GM13977 (cell line): ENCODE results near the gene HDAC11.

ENCODE experiments used
- DNase-seq: peaks from one replicate; pipeline ENCODE4 v3.0.0; 2012; ENCODE audit warnings: low spot score
- in situ Hi-C: fragments of 300-500 bp; cut with MboI; formaldehyde crosslinking; loops from one replicate; pipeline ENCODE4 v1.12.0; 2022; ENCODE audit warnings: low sequenced_read_pairs, low pct_unique_long_range_greater_than_20kb, mixed read lengths, inconsistent platforms; ENCODE audit not compliant: unreplicated experiment
- TF ChIP-seq, protein P1 (sequence below): IDR thresholded peaks from 2 replicates; pipeline ENCODE4 v1.5.1; 2012; ENCODE audit warnings: mild to moderate bottlenecking, control low read depth; ENCODE audit not compliant: insufficient read depth; ENCODE audit errors: extremely low read depth, missing control alignments

Gene HDAC11

DNA sequence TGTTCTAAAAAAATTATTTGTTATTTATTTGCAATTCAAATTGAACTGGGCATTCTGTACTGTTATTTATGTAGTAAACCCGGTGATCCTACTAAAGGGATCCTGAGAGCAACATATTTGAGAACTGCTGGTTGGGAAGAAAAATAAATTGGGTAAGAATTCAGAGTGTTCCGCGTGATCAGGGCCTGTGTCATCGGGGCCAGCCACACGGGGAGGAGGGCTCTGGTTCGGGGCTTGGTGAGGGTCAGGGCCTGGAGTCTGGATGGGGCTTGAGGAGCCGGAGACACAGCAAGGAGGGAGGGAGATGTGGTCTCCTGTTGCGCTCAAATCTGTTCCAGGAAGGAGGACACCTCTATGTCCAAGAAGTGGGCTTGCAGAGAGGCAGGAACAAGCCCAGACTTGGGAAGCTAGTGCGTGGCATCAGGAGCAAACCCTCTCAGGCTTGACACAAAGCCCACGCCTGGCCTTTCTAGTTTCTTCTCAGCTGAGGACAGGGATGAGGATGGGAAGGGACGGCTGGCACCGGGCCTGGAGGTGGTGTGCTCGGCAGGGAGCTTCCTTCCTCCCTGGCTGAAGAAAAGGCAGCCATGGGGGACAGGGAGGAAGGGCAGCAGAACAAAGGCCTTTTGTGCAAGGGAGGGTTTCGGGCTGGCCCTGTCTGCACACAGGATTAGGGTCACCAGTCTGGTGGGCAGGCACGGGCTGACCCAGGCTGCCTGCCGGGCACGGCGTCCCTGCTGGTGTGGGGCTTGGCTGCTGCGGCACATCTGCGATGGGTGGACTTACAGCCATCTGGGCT, 45.9 kb downstream of the HDAC11 start:
- TF ChIP-seq, protein P1, sequence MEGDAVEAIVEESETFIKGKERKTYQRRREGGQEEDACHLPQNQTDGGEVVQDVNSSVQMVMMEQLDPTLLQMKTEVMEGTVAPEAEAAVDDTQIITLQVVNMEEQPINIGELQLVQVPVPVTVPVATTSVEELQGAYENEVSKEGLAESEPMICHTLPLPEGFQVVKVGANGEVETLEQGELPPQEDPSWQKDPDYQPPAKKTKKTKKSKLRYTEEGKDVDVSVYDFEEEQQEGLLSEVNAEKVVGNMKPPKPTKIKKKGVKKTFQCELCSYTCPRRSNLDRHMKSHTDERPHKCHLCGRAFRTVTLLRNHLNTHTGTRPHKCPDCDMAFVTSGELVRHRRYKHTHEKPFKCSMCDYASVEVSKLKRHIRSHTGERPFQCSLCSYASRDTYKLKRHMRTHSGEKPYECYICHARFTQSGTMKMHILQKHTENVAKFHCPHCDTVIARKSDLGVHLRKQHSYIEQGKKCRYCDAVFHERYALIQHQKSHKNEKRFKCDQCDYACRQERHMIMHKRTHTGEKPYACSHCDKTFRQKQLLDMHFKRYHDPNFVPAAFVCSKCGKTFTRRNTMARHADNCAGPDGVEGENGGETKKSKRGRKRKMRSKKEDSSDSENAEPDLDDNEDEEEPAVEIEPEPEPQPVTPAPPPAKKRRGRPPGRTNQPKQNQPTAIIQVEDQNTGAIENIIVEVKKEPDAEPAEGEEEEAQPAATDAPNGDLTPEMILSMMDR: no peak
- no peak for DNase-seq
- in situ Hi-C loops: no loop called here

DNA sequence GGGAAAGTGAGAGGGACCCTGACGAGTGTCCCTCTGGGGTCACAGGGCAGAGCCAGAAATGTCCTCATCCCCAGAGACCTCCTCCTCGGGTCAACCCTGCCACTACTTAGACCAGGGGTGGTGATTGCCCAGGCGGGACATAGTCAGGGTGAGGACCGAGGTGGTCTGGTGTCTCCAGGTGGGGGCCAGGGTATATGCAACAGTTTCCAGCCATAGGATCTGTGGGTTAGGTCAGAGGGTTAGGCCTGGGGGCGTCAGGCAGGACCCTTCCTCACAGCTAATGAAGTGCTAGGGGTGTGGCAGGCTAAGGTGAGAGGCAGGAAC, 46.5 kb downstream of the HDAC11 start:
- no peak for DNase-seq
- in situ Hi-C loops: no loop called here
- TF ChIP-seq, protein P1: no peak

DNA sequence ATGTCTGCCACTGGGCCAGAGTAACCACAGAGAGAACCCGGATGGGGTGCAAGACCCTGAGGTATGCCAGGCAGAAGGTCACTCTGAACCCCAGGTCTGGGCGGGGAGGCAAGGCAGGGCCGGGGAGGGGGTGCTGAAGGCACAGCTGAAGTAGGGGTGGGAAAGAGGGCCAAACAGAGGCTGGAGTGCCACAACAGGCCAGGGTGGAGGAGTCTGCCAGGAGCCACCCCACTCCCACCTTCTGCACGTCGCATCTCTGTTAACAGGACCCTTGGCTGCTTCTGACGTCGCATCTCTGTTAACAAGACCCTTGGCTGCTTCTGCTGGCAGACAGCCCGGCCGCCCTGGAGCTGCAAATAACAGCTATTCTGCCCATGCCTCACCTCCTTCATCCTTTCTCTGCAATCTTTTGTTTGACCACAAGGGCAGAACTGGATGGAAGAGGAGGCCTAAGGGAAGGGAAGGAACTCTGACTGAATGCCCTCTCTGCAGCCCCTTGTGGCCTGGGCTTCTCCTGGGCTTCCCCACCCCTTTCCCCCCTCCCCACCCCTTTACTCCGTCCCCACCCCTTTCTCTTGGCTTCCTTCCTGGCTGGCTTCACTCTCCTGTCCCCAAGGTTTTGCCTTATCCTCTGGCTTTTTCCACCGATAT, 48.2 kb downstream of the HDAC11 start:
- in situ Hi-C loops: no loop called here
- no peak for DNase-seq
- TF ChIP-seq, protein P1: no peak

DNA sequence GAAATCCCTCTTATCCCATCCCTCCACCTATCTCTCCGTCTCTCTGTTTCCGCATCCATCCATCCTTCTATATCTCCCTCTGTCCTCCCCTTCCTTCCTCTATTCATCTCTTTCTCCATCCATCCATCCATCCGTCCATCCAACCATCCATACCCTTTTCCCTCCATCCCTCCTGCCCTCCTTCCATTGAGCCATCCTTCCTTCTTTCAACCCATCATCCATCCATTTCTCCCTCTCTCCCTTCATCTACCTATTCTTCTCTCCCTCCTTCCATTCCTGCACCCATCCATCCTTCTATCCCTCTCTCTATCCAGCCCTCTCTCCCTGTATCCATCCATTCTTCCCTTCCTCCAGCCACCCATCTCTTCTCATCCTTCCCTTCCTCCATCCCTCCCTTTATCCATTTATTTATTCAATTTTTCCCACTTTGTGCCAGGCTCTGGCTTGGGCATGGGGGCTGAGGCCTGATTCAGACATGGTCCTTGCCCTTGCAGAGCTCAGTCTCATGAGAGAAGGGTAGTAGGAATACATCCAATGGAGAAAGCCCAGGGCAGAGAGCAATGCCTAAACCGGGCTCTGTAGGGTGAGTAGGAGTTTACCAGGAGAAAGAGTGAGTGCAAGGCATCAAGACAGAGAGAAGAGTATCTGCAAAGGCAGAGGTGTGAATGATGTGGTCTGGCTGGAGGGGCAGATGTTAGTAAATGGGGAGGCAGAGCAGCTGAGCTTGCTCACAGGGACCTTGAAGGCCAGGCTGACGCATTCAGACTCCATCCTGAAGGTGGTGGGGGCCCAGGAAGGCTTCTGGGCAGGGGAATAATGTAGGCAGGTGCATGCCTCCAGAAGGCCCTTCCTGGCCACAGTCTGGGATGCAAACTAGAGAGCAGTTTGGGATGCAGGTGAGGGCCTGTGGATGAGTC, 49.3 kb downstream of the HDAC11 start:
- in situ Hi-C loops: no loop called here
- TF ChIP-seq, protein P1: no peak
- no peak for DNase-seq

DNA sequence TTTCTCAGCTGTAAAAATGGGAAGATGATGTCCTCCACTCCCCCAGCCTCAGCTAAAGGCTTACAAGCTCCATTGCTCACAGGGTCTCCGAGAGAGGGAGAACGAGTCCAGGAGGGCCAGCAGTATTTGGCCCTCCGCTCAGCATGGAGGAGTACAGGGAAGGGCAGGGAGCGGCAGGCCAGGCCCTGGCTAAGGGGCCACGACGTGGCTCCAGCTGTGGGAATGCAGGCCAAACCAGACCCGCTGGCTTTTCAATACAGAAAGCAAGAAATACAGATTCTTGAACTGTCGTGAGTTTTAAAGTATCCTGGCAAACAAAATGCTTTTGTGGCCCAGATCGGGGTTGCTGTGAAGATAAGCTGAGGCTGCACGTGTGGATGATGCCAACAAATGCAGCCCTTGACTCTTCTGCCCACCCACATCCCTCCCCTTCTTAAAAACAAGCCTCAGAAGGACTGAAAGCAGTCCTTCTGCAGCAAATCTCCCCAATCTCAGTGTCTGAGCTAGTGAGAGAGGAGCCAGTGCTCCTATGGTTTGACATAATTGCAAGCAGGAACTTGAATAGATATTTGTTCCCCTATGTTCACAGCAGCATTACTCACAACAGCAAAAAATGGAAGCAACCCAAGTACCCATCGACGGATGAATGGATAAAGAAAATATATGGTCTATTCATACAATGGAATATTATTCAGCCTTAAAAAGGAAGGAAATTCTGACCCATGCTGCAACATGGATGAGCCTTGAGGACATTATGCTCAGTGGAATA, 50.3 kb downstream of the HDAC11 start:
- in situ Hi-C loops: no loop called here
- TF ChIP-seq, protein P1: no peak
- no peak for DNase-seq

DNA sequence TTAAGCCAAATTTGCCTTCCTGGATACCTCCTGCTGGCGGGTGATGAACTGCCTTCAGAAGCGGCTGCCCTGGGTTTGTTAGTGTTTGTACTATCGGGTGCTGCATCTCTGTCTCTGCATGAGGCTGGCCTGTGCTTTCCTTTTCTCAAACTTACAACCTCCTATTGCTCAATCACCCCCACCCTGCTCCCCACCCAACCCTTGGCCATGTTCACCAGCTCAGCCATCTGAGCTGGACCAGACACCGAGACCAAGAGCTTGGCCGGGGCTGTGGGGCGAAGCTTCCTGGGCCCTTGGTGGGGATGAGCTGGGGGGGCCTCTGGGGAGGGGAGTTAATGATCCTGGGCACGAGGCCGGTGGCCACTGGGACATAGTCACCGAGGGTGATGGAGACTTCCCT, 52.0 kb downstream of the HDAC11 start:
- in situ Hi-C loops: no loop called here
- DNase-seq: no peak
- TF ChIP-seq, protein P1: no peak
